Stomach smooth muscle (tissue), 2 donors: Measurements from ENCODE around the gene ROBO3.

Experiments used
- H3K27ac ChIP-seq: one replicate; pipeline ENCODE4 v1.7.0; 2013; ENCODE audit warnings: mild to moderate bottlenecking, low read length, inconsistent platforms
- H3K27me3 ChIP-seq, 2 donors: one replicate each; pipeline ENCODE4 v1.7.0; 2013; ENCODE audit warnings: low read length in 2 of 2; ENCODE audit not compliant: insufficient read depth in 2 of 2, control insufficient read depth in 1 of 2
- H3K36me3 ChIP-seq, 2 donors: one replicate each; pipeline ENCODE4 v1.7.0; 2013; ENCODE audit warnings: low read length in 2 of 2; ENCODE audit not compliant: control insufficient read depth in 2 of 2, insufficient read depth in 2 of 2
- H3K4me1 ChIP-seq: one replicate; pipeline ENCODE4 v1.7.0; 2013; ENCODE audit warnings: low read length; ENCODE audit not compliant: control insufficient read depth, insufficient read depth
- H3K4me3 ChIP-seq, 2 donors: one replicate each; pipeline ENCODE4 v1.7.0; 2013; ENCODE audit warnings: low read length in 2 of 2
- H3K9ac ChIP-seq, 2 donors: one replicate each; pipeline ENCODE4 v1.7.0; 2013; ENCODE audit warnings: low read length in 2 of 2, mild to moderate bottlenecking in 1 of 2
- H3K9me3 ChIP-seq, 2 donors: one replicate each; pipeline ENCODE4 v1.7.0; 2013; ENCODE audit warnings: low read length in 2 of 2; ENCODE audit not compliant: control insufficient read depth in 2 of 2
- donor health status: healthy.
- donor health status: Pancreatic carcinoma.

ROBO3 gene

DNA sequence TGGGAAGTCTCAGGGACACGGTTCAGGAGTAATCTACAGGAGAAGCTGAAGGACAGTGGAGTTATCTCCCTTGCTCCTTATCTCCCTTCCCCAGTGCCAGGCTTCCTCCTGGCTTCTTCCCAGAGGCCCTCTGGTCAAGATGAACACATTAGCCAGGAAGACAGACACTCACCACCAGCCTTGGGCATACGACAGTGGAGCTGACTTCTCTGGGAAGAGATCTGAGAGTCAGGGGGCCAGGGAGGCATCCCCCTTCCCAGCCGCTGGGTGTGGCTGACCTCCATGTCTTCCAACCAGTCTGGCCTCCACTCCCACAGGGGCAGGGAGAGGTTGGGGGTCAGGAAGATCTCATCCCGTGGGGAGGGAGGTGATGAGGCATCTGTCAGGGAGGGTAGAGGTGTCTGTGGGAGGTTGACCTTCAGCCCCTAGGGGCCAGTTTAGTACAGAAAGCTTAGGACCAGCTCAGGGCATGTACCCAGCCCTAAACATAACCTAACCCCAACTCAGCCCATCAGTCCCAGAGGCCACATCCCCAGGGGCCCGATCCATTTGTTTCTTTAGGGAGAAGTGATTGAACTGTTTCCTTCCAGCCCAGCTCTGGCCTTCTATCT lies 19.7 kb downstream of the ROBO3 start:
- H3K27me3 ChIP-seq, result peaks cover 5 to 8% of the 10 kb centered on the region in 2 donors
- no peak overlapping the region for H3K4me3 ChIP-seq

DNA sequence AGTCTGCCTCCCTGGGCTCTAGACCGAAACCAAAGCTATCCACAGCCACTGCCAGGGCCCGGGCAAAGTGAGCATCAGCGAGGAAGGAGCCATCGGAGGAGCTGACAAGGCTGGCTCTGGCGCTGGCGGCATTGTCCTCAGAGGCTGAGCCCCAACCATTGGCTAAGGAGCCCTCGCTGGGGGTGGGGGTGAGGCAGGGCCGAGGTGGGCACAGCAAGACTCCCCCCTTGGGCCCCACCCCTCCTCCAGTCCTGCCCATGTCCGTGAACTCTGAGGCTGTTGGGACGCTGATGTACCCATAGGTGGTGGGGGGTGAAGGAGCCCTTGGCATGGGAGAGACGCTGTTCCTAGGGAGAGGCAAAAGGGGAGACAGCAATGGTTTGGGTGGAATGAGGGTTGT lies 21.2 kb downstream of the ROBO3 start:
- no peaks in the 10 kb centered on the region for H3K9me3 ChIP-seq
- peaks cover 8% of the 10 kb centered on the region in 2 donors for H3K27me3 ChIP-seq
- H3K4me3 ChIP-seq, result no peak overlapping the region
- H3K27ac ChIP-seq, result no peak overlapping the region
- H3K36me3 ChIP-seq, result no peaks in the 10 kb centered on the region
- H3K4me1 ChIP-seq, result peaks cover 9% of the 10 kb centered on the region
- no peak overlapping the region for H3K9ac ChIP-seq

More for the DNA sequence above, 19.7 kb downstream of the ROBO3 start:
- H3K27ac ChIP-seq, result no peak overlapping the region
- peaks cover 4% of the 10 kb centered on the region for H3K4me1 ChIP-seq
- H3K9ac ChIP-seq, result no peak overlapping the region
- H3K36me3 ChIP-seq, result no peaks in the 10 kb centered on the region
- no peaks in the 10 kb centered on the region for H3K9me3 ChIP-seq

GRCh38 chr11:124886978-124887666 lies 21.9 kb downstream of the ROBO3 start:
- no peaks in the 10 kb centered on the region for H3K9me3 ChIP-seq
- no peak overlapping the region for H3K27ac ChIP-seq
- no peaks in the 10 kb centered on the region for H3K36me3 ChIP-seq
- H3K4me3 ChIP-seq, result no peak overlapping the region
- H3K9ac ChIP-seq, result no peak overlapping the region
- H3K27me3 ChIP-seq, result peaks cover 8% of the 10 kb centered on the region in 2 donors
- peaks cover 9% of the 10 kb centered on the region for H3K4me1 ChIP-seq

DNA sequence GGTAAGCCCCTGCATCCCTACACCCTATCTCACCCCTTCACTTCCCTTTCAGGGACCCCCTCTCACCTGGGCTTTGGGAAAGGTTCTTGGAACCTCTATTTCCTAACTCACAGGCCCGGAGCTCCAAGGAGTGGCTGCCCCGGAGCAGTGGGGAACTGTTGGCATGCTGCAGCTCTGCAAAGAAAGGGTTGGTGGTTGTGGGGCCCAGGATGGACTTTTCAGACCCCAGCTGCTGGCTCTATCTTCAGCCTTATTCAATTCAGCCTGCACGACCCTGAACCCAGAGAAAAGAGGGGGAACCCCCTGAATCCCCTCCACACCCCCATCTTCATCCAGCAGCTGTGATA lies 22.4 kb downstream of the ROBO3 start:
- Histone ChIP-seq H3K9ac (no peak overlapping the region), H3K4me3 (no peak overlapping the region), H3K27me3 (peaks cover 8% of the 10 kb centered on the region in 2 donors), H3K4me1 (peaks cover 9% of the 10 kb centered on the region), H3K27ac (no peak overlapping the region), H3K9me3 (no peaks in the 10 kb centered on the region), H3K36me3 (no peaks in the 10 kb centered on the region)

GRCh38 chr11:124889191-124890091 lies 24.2 kb downstream of the ROBO3 start:
- H3K27me3 ChIP-seq, result peaks cover 8% of the 10 kb centered on the region in 2 donors
- H3K27ac ChIP-seq, result no peak overlapping the region
- H3K4me3 ChIP-seq, result no peak overlapping the region
- H3K9me3 ChIP-seq, result no peaks in the 10 kb centered on the region
- H3K36me3 ChIP-seq, result no peaks in the 10 kb centered on the region
- H3K9ac ChIP-seq, result no peak overlapping the region
- H3K4me1 ChIP-seq, result peaks cover 13% of the 10 kb centered on the region

- H3K9ac ChIP-seq, result no peak overlapping the region
- peaks cover 13% of the 10 kb centered on the region for H3K4me1 ChIP-seq
- no peaks in the 10 kb centered on the region for H3K36me3 ChIP-seq
- no peak overlapping the region for H3K4me3 ChIP-seq
- H3K9me3 ChIP-seq, result no peaks in the 10 kb centered on the region
- H3K27ac ChIP-seq, result no peak overlapping the region
- H3K27me3 ChIP-seq, result peaks cover 8% of the 10 kb centered on the region in 2 donors
Measured at GRCh38 chr11:124890151-124890550, 24.9 kb downstream of the ROBO3 start.

GRCh38 chr11:124890683-124891372 lies 25.6 kb downstream of the ROBO3 start:
- Histone ChIP-seq H3K4me1 (peaks cover 13% of the 10 kb centered on the region), H3K36me3 (no peaks in the 10 kb centered on the region), H3K27ac (no peak overlapping the region), H3K27me3 (peaks cover 5 to 8% of the 10 kb centered on the region in 2 donors), H3K4me3 (no peak overlapping the region), H3K9ac (no peak overlapping the region), H3K9me3 (no peaks in the 10 kb centered on the region)

DNA sequence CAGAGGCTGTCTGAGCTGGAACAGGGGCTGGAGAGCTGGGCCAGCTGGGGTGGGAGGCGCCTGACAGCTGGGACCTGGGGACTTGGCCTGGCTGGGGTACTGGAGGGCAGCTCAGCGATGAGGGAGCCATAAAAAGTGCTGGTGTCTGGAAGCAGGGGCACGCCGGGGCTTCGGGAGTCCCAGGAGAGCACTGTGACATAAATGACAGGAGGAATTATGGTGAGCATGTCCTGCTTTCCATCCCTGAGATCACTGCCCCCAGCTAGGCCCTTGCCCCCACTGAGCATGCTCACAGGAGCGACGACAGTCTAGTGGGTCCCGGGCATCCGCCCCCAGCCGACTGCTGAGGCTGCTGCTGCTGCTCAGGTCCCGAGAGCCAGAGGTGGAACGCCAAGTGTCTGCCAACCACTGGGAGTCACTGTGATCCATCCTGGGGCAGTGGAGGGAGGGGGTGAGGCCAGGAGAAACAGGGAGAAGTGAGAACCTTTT lies 26.2 kb downstream of the ROBO3 start:
- no peak overlapping the region for H3K9ac ChIP-seq
- peaks cover 16% of the 10 kb centered on the region for H3K4me1 ChIP-seq
- no peaks in the 10 kb centered on the region for H3K9me3 ChIP-seq
- H3K4me3 ChIP-seq, result no peak overlapping the region
- no peaks in the 10 kb centered on the region for H3K36me3 ChIP-seq
- peaks cover 4 to 8% of the 10 kb centered on the region in 2 donors for H3K27me3 ChIP-seq
- no peak overlapping the region for H3K27ac ChIP-seq

DNA sequence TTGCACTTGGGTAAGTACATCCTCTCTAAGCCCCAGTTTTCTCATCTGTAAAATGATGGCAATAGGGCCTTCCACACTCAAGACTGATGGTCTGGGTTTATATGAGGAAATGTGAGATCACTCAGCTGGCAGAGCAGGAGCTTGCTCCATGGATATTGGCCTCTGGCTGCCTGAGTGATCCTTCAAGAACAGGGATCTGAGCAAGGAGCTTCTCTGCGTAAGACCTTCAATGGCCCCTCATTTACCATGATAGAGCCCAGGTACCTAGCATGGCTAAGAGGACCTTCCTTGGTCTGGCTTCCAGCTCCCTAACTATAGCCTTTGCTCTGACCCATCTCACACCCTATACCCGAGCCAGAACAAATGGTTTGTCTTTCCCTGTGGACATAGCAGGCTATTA lies 26.9 kb downstream of the ROBO3 start:
- Histone ChIP-seq H3K36me3 (no peaks in the 10 kb centered on the region), H3K4me1 (peaks cover 16% of the 10 kb centered on the region), H3K27ac (no peak overlapping the region), H3K9me3 (no peaks in the 10 kb centered on the region), H3K27me3 (peaks cover 4 to 5% of the 10 kb centered on the region in 2 donors), H3K9ac (no peak overlapping the region), H3K4me3 (no peak overlapping the region)

- no peak overlapping the region for H3K27ac ChIP-seq
- no peaks in the 10 kb centered on the region for H3K9me3 ChIP-seq
- H3K4me3 ChIP-seq, result no peak overlapping the region
- H3K36me3 ChIP-seq, result no peaks in the 10 kb centered on the region
- peaks cover under 1 to 5% of the 10 kb centered on the region in 2 donors for H3K27me3 ChIP-seq
- peaks cover 21% of the 10 kb centered on the region for H3K4me1 ChIP-seq
- no peak overlapping the region for H3K9ac ChIP-seq
Measured at GRCh38 chr11:124892750-124893454, 27.7 kb downstream of the ROBO3 start.
